Mucosa of descending colon (tissue), 3 donors: ENCODE results near the gene ZNF365. TPM values are rescaled to one million over a fixed set of nuclear protein-coding genes. Genes with fewer than 3 reads are reported as not detected.

Experiments
- ATAC-seq: fragments of 200-7000 bp; cut with Tn5 transposase; one replicate; pipeline ENCODE4 v1.9.1; 2020; ENCODE audit warnings: mild to moderate bottlenecking, moderate library complexity
- DNase-seq, 3 donors: peaks; one replicate each; pipeline ENCODE4 v3.0.0-alpha.2; 2020
- H3K36me3 ChIP-seq: fragments of 200-600 bp; one replicate; pipeline ENCODE4 v1.8.0; 2021; ENCODE audit warnings: low read depth, mild to moderate bottlenecking
- H3K4me1 ChIP-seq: fragments of 200-600 bp; one replicate; pipeline ENCODE4 v1.8.0; 2021; ENCODE audit warnings: low read depth, mild to moderate bottlenecking
- H3K4me3 ChIP-seq: fragments of 200-600 bp; one replicate; pipeline ENCODE4 v1.8.0; 2021; ENCODE audit warnings: mild to moderate bottlenecking
- H3K9me3 ChIP-seq: fragments of 200-600 bp; one replicate; pipeline ENCODE4 v1.8.0; 2021; ENCODE audit warnings: mild to moderate bottlenecking
- intact Hi-C, 2 donors: fragments of 100-400 bp; cut with DNase I in 1 of 2; cut with micrococcal nuclease in 1 of 2; formaldehyde crosslinking; loops; one replicate each; pipeline versions ENCODE4 v1.11.0 to v1.11.1; 2022; cut with DNase I, micrococcal nuclease
- total RNA-seq, 3 donors: library from RNA; stranded (reverse); fragmentation: NEBNext Ultra II Directional in 2 of 3; extraction: Animal tissue kit (Norgen Biotek cat#: 25700) in 2 of 3; gene quantifications; one replicate each; pipeline versions ENCODE4 v1.2.1 to v1.2.4, GENCODE V29; 2021 to 2023
- TF ChIP-seq, protein P1 (sequence below): fragments of 200-600 bp; IDR thresholded peaks from one replicate; pipeline ENCODE4 v1.8.0; 2022; ENCODE audit warnings: antibody characterized with exemption, mild to moderate bottlenecking
- donor health status: DM: no; HTN: no; CAD: no; lungs with moderate emphysema.
- donor health status: DM: no; HTN: no; CAD: no.
- donor health status: DM: no; HTN: yes; CAD: no.

The ZNF365 gene
- total RNA-seq, 3 donors from 2014 or later = 0.29 to 0.38 TPM; not detected in 1

DNA sequence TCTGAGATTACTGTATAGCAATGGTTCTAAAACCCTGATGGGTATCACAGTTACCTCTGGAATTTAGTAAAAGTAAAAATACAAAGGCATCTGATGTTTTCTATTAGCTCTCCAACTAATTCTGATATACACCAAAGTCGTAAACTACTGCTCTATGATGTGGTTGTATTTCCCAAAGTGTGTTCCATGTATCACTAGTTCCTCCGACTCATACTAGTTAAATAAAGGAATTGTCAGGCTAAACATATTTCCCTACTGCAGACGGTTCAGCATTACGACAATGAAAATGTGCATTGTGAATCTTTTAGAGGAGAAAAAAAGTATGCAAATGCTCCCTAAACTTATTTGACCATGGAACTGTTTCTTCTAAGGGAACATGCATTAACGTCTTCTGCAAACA is 38.9 kb downstream of the ZNF365 start:
- no peak for ATAC-seq
- Histone ChIP-seq H3K4me1 (no peaks in the 10 kb centered on the region), H3K36me3 (no peaks in the 10 kb centered on the region), H3K4me3 (no peak overlapping the region), H3K9me3 (peaks cover under 1% of the 10 kb centered on the region)
- no peak for DNase-seq
- TF ChIP-seq, protein P1, sequence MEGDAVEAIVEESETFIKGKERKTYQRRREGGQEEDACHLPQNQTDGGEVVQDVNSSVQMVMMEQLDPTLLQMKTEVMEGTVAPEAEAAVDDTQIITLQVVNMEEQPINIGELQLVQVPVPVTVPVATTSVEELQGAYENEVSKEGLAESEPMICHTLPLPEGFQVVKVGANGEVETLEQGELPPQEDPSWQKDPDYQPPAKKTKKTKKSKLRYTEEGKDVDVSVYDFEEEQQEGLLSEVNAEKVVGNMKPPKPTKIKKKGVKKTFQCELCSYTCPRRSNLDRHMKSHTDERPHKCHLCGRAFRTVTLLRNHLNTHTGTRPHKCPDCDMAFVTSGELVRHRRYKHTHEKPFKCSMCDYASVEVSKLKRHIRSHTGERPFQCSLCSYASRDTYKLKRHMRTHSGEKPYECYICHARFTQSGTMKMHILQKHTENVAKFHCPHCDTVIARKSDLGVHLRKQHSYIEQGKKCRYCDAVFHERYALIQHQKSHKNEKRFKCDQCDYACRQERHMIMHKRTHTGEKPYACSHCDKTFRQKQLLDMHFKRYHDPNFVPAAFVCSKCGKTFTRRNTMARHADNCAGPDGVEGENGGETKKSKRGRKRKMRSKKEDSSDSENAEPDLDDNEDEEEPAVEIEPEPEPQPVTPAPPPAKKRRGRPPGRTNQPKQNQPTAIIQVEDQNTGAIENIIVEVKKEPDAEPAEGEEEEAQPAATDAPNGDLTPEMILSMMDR = no peak
- intact Hi-C loops = no loop called here

DNA sequence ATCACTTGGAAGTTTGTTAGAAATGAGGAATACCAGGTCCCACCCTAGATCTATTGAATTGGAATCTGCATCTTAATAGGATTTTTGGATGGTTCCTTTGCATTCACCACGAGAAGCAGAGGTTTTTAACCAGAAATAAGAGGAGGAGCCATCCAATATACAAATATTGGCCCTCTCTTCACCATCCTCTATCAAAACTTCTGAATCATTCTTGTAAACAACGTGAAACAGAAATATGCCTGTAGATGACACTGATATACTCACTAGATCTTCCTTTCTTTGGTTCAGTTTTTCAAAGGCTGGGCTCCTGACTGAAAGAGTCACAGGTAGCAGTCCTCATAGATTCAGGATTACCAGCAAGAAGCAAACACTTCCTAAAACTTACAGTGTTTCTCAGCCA is 39.5 kb downstream of the ZNF365 start:
- H3K36me3 ChIP-seq = no peaks in the 10 kb centered on the region
- H3K9me3 ChIP-seq = no peaks in the 10 kb centered on the region
- H3K4me1 ChIP-seq = no peaks in the 10 kb centered on the region
- ATAC-seq = no peak
- DNase-seq = no peak
- H3K4me3 ChIP-seq = no peak overlapping the region
- intact Hi-C loops = no loop called here
- TF ChIP-seq, protein P1 = no peak

DNA sequence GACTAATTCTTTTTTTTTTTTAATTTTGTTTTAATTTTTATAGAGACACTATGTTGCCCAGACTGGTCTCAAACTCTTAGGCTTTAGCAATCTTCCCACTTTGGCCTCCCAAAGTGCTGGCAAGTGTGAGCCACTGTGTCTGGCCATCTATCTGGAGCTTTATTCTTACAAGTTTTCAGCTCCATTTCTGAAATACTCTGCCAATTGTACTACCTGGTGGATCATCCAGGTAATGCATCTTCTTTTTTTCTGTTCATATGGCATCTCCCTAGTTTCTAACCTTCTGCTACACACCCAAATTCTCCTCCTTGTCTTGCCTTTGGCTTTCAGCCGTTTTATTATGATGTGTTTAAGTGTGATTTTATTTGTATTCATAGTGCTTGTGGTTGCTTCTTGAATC is 40.2 kb downstream of the ZNF365 start:
- no peak overlapping the region for H3K4me3 ChIP-seq

DNA sequence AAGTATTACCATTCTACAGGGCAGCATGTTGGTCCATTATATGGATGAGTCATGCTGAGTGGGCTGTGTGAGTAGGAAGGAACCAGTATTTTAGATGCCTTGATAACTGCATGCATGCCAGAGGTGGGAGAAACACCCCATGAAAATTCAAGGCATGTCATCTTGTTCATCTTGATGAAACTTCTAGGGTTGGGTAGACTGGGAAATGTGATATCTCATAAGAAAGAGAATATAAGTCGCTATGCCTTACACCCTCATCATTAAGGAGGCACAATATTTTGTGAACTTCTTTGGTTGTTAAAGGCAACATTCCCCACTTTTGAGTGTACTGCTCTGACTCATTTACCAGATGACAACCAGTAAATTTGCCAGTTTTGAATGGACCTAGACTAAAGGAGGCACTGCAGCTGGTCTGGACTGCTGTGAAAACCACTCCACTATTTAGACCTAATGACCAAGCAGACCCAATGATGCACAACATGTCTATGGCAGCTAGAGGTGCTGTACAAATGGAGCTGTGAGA is 48.0 kb downstream of the ZNF365 start:
- Histone ChIP-seq H3K9me3 (no peaks in the 10 kb centered on the region), H3K4me3 (no peak overlapping the region), H3K36me3 (no peaks in the 10 kb centered on the region), H3K4me1 (no peaks in the 10 kb centered on the region)
- ATAC-seq = no peak
- intact Hi-C loops = no loop called here
- no peak for DNase-seq
- TF ChIP-seq, protein P1 = no peak

More for the DNA sequence above, 40.2 kb downstream of the ZNF365 start:
- DNase-seq = no peak
- Histone ChIP-seq H3K36me3 (no peaks in the 10 kb centered on the region), H3K9me3 (no peaks in the 10 kb centered on the region), H3K4me1 (no peaks in the 10 kb centered on the region)
- intact Hi-C loops = no loop called here
- no peak for ATAC-seq
- TF ChIP-seq, protein P1 = no peak

DNA sequence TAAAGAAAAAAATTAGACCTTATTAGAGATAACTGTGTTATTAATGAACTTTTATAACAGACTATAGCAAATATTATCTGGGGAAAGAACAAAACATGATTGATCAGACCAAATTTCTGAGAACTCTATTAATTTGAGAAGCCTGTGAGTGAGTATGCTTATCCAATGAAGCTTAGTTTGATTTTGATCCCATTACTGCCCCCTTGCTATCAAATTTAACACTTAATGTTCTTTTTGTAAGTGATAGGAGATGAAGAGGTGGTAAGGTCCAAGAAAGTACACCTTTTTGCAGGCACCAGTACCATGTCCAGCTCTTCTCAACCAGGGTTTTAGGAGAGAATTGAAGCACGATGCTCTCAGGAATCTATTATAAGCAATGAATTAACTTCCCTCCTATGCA is 49.9 kb downstream of the ZNF365 start:
- ATAC-seq (no peak), DNase-seq (no peak)
- intact Hi-C loops = no loop called here
- H3K4me1 ChIP-seq = no peaks in the 10 kb centered on the region
- no peaks in the 10 kb centered on the region for H3K9me3 ChIP-seq
- TF ChIP-seq, protein P1 = no peak
- H3K36me3 ChIP-seq = no peaks in the 10 kb centered on the region
- no peak overlapping the region for H3K4me3 ChIP-seq

DNA sequence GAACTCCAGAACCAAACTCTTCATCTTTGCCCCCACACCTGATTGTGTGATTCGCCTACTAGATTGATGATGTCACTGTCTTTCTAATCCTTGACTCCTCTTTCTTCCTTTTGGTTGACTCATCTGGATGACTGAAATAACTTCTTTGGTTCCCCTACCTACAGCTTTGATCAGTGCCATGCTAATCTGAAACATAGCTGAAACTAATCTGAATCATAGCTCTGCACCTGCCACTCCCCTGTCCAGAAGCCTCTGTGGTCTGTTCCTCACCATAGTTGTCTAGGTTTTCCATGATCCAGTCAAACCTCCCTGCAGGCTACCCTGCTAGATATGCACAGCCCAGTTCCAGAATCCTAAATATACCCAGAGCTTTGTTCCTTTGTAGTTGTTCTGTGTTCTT is 51.9 kb downstream of the ZNF365 start:
- Histone ChIP-seq H3K36me3 (no peaks in the 10 kb centered on the region), H3K4me1 (no peaks in the 10 kb centered on the region), H3K9me3 (no peaks in the 10 kb centered on the region), H3K4me3 (no peak overlapping the region)
- ATAC-seq (no peak), DNase-seq (no peak)
- TF ChIP-seq, protein P1 = no peak
- intact Hi-C loops = no loop called here
